Measurements from ENCODE around the gene MACROD2.
"Not testable (repeated sequence)": the region's sequence is repeated elsewhere in the genome, so short reads cannot be mapped to it uniquely, and the experiment has no call there.

MACROD2 gene

DNA sequence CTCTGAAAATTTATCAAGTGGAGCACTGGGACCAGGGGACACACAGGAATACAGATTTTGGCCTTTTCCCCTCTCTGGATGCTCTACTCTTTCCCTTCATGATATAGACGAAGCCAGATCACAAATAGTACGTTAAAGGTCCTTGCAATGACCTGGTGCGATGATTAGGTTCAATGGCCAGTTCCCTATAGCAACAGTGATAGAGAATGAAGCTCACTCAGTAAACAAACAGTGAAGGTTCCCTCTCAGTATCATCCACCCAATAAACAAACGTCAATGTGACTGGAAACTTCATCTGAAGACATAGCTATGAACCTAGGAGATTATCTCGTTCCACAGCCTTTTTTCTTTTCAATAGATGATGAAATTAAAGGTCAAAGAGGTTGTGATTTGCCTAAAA, 1981.7 kb downstream of the MACROD2 start:
- no peak for DNase-seq

DNA sequence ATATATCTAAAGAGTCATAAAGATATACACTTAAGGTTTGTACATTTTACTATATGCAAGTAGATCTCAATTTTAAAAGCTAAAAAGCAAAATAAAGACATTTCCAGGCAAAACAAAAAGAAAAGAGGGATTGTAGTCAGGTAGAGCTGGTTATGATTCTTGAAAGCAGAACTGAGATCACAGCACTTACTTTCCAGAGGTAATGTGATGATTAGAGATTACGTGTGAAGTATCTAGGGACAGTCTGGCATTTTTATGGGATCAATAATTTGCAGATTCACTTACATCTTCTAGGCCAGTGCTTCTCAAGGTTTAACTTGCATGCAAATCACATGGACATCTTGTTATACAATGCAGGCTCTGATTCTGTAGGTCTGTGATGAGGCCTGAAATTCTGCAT, 1982.4 kb downstream of the MACROD2 start:
- no peak for DNase-seq

DNA sequence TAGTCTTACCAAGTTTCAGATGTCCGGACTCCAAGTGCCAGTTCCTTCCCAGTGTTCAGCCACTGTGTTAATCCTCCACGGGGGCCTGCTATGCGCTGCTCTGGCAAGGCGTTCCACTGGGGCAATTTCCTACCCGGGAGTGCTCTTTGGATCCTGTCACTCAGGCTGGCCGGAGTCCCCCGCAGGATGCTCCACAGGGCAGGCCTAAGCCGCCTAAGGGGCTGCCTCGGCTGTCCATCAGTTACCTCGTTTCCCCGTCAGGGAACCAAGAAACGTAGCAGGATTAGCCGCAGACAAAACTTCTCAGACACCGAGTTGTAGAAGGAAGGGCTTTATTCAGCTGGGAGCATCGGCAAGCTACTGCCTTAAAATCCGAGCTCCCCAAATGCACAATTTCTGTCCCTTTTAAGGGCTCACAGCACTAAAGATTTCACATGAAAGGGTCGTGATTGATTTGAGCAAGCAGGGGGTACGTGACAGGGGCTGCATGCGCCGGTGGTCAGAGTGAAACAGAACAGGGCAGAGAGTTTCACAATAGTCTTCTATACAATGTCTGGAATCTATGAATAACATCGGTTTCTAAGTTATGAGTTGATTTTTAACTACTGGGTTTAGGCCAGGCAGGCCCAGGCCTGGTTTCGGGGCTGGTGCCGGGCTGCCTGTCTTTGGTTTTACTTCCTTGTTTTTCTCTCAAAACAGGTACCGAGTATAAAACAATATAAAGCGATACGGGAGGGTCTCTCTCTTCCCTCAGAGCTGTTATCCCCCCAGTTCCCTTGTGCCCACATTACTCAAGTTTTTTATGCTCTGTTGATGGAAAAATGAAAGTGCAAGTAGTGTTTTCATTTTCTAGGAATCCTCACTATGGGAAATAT, 1990.4 kb downstream of the MACROD2 start:
- not testable (repeated sequence) for DNase-seq

DNA sequence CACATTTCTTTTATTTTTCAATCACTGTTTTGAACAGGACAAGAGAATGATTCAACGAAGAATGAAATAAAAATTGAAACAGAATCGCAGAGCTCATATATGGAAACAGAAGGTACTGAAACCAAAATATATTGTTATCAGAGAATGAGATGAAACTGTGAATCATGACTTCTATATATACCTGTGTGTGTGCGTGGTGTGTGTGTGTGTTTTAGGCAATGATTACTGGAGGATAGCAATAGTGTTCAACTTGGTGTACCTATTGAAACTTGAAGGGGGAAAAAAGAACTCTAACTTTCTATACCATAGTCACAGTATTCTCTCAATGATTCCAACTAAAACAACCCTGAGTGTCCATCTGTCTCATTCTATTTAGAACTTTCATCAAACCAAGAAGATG, 1991.4 kb downstream of the MACROD2 start:
- DNase-seq, result no peak

DNA sequence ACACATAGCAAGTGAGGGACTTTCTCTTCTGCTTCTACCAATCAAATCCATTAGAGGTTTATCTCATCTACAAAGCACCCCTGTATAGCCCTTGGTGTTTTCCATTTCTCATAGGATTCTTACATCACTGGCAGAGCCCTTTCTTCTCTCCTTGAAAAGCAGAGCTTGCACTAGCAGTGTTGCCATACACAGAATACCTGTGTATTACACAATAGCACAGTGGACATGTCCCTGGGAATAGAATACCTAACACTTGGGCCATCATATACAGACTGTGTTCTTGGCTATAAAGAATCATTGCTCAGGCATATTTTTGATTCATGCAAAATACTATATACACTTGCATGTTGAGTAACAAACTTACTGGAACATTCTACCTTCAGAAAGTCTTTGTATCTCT, 1996.0 kb downstream of the MACROD2 start:
- no peak for DNase-seq

DNA sequence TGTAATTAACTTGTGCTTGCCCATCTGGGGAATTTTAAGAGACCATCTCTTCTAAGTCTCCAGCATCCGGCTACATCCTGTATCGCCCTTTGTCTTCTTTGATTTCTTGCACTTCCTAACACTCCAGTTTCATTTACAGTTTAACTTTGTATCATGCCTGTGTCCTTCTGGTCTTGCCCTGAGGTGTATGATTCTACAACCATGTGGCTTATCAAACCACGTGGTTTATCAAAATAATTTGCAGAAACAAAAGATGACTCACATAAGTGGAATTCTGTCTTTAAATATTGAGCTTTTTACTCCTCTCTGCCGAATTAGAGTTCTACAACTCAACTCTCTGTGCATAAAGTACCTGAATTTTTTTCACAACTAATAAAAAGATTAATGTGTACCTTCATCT, 1997.2 kb downstream of the MACROD2 start:
- DNase-seq, result no peak

DNA sequence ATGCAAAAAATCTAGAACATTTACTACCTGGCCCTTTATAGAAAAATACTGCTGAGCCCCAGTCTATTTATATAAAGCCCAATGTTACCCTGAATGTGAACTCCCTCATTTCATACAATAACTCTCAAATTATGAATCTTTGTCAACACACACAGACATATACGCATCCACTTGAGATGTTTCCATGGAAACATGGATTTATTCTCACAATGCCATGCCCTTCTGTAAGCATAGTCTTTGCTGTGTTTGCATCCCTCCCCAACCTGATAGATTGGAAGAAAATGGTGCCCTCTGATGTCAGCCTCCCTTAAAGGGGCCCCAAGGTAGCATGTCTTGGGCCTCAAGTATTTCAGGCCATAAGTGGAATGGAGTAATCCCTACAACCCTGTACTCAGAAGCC, 2004.8 kb downstream of the MACROD2 start:
- no peak for DNase-seq

DNA sequence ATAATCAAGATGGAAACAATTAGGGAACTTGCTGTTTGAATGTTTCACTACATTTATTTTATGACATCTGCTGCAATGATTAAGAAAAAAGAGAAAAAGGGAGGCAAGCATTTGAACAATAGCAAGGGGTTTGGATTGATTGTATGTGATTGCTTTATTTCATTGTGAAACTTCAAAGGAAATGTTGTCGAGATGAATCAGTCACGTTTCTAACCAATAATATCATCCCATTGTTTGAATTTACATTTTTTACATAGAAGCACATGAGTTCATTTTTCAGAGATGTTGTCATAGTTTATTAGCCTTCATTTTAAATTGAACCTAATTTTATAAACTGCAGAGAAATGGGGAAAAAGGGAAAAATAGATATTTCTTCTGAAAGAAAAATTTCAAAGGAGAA, 2006.0 kb downstream of the MACROD2 start:
- DNase-seq, result peak; percentile 25

DNA sequence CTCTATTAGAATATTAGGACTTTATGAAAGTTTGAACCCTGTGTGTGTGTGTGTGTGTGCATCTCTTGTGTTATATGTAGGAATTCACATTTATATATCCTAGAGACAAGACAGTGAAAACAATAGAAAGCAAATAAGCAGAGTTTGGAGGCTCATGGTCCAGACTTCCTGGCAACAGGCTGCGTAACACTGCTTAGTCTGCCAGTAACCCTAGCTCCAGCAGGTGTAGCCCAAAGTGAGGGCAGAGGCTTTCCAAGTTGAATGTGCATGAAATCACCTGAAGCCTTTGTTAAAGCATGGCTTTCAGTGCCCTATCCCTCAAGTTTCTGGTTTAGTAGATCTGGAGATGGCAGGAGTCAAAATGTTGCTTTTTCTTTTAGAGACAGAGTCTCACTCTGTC, 2008.0 kb downstream of the MACROD2 start:
- no peak for DNase-seq

DNA sequence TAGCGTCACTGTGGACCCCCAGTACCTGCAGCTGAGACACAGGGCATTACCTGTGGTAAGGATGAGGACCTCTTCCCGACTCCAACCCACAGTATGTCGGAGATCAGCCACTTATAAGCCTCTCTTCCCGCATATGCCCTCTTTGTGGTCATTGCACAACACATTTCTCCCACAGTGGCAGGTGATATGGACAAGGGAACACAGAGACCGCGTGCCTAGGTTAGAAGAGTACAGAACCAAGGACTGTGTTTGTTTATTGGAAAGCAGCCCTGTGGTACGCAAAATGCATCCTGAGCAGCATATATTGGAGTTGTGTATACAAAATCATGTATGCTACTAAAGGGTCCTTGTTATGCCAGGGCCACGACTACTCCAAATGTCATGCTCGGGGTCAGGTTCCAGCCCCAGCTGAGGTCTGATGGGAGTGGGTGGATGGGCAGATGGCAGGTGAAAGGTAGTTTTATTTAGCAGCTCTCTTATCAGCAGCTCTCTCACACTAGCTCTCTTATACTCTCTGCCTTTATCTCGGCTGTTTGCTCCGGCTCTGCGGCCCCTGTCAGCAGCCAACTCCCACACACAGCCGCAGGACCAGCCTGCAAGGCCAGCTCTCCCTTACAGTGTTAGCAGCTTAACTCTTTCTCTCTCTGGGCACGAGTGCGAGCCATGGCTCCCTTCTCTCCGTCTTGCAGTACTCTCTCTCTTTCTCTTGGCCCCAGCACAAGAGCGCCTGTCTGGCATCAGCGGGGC, 2009.0 kb downstream of the MACROD2 start:
- DNase-seq, result no peak

DNA sequence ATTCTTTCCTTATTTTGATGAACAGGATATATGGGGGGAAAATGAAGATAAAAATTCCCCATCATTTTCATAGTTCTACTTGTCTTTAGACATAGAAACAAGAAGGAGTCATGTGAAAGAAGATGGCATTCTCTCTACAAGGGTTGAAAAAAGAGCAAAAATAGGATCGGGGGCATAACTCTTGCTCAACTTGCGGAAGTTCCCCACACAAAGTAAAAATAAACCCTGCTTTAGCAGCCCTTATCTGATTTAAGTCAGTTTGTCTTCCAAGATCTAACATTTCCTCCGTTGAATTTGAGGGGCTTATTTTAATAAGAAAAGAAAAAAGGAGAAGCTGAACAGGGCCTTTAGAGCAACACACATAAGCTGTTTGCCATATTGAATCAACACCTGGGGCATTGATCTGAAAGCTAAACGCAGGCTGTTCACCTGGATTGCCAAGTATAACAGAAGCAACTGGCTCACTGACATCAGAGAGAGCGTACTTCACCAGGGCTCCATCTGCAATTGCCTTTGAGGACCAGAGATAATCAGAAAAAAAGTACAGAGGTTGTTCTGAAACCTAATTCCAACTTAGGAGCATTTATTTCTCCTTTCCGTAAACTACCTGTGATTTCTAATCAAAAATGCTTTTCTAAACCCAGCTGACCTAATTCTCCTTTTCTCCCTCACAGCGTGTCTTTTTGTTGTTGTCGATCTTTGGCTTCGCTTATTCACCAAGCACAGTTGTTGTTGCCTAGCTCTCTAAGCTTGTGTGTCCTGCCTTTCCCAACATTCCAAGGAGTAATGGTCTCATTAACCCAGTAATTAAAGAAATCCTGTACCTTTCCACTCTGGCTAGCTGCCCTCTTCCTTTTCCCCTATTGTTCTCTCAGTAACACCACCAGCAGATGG, 2010.0 kb downstream of the MACROD2 start:
- no peak for DNase-seq

DNA sequence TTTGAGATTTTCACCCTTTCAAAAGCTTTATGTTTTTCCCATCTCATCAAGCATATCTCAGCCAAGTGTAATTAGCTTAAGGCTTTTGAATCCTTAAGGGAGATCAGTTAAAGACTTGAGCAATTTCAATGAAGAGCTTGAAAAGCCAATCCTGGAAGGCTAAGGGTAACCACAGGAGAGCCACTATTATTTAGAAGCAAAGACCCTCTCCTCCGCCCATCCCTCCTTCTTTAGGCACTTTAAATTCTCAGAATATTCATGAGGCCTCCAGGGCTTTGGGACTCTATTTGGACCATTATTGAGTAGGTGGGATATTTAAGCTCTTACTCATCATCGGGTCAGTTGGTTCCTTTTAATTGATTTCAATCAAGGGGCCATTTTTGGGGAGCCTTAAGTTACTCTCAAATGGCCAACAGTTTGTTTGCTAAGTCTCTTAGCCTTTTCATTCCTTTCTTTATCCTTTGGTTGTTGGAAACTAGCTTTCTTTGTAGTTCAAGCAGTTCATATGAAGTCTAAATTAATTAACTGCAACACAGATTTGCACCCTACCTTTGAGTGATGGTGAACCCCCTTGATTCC, 2010.7 kb downstream of the MACROD2 start:
- no peak for DNase-seq

DNA sequence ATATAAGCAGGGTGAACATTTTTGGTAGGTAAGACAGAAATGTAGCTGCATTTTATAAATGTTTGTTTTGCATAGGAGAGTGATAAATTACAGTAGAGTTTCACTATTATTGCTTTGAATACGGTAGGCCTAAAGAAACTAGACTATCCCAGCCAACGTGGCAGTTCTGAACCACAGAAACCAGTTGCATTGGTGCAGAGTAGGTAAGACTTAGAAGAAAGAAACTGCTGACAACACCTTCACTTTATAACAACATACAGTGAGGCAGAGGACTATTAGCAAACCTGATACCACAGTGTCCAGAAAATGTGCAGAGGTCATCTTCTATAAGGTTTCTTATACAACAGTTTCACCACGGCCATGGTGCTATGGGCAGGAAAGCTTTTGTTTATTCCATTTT, 2011.8 kb downstream of the MACROD2 start:
- DNase-seq, result no peak

DNA sequence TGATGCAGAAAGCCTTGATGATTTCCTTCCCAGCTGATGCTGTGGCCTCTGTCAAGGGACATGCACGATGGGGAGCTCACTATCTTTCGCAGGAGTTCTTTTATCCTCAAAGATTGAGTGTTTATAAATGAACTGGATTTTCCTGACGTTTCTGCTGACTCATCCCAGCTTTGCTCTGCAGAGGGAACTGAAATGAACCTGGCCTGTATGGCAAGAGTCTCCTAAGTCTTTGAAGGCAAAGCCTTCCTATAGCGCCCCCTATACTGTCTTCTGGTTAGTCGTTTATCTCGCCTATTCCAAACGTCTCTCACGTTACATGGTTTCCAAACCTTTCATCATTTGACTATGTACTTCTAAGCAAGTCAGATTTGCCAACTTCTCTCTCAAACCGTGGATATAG, 2012.6 kb downstream of the MACROD2 start:
- DNase-seq, result no peak

DNA sequence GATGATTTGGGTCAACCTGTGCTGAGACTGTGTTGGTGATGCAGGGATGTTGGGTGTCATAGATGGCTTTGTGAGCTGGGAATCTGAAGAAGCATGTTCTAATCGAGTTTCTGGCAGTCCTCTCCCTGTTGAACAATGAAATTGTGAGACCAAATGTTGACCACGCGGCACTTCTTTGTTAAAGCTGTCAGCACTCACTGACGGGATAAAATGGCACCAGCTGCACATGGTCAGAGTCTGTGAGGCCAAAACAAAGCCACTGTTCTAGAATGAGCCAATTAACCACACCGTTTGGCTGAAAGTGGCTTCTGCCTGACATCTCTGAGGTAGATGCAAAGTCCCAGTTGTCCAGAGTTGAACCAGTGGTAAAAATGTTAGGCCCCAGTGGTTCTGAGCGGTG, 2015.7 kb downstream of the MACROD2 start:
- no peak for DNase-seq

DNA sequence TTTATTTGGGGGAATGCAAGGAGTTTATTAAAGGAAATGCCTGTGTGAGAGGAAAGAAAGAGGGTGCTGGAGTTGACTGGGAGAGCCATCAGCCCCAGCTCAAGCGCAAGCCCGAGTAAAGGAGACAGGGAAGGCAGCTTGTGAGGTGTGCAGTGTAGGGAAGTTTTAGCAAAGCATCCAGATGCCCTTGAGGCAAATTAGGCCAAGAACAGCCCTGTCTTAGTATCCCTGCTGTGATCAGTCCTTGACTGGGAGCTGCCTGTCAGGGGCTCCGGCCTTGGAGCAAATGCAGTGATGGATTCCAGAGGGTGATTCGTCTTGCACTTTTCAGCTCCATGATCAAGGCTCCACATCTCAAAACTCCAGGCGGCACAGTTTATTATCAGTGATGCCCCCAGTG, 2016.2 kb downstream of the MACROD2 start:
- DNase-seq, result no peak

DNA sequence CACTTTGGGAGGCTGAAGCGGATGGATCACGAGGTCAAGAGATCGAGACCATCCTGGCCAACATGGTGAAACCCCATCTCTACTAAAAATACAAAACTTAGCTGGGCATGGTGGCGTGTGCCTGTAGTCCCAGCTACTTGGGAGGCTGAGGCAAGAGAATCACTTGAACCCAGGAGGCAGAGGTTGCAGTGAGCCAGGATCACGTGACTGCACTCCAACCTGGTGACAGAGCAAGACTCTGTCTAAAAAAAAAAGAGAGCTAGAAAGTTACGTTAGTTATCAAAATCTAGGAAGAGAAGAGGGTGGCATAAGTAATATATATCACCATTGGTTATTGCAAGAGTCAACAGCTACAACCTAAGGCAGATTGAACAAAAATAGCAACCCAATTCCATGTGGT, 2017.6 kb downstream of the MACROD2 start:
- DNase-seq, result not testable (repeated sequence)

DNA sequence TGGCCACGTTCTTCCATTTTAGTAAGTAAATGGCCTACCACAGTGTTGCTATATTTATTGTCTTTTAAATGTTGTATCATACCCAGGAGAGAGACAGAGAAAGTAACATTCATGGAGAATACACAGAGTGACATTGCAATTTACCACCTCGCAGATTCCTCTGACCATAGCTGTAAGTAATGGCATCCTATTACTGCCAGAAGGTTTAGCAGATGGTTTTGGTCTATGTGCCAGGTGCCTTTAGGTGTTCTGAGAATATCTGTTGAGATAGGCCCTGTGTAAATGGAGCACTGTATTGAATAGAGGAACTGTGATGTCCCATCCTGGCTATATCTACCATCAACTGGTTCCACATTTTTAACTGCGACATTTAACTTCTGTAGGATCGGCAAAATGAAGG, 2018.3 kb downstream of the MACROD2 start:
- no peak for DNase-seq

DNA sequence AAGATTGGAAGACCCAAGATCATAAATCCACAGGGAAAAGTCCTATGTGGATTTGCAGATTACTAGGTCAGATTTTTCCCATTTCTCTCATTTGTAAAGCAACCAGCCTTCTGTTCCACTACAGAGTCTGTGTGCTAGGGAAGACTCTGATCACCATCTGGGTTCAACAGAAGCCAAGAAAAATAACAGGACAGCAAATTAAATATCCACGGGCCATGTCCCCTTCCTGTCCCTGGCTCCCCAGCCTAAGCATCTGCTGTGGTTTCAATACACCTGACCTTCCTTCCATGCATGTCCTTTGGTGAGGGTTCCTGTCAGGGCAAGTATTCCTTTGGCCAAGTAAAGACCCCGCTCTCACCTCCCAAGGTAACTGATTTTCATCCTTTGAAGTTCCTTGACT, 2019.1 kb downstream of the MACROD2 start:
- DNase-seq, result no peak

DNA sequence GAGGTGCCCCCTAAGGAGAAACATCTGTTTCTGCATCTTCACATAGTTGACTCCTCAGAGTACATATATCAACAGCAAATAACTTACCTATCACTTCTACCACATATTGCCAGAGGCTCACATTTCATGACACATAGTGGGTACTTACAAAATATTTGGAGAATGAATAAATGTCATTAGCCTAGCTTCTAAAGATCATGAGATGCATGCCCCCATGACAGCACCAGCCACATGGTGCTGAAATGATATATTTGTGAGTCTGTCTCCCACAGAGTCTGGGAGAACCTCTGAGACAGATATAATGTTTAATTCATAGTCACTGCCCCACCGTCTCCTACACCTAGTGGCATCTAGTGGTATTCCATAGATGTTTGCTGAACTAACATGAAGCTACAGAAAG, 2022.3 kb downstream of the MACROD2 start:
- DNase-seq, result peak; percentile 46

DNA sequence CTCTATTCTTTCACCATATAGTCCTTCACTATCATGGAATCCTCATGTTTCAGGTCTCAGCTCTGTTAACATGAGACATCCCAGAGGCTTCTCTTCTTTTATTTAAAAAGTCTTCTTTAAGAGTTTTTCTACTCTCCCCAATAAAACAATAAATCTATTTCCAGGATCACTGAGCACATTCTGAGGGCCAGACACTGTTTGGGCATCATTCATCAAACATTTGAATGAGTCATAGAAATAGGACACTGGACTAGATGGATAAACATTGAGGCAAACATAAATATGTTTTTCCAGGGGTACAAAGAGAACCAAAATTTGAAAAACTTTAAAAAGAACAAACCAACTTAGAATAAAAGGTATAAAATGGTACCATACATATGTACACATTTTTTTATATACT, 2023.6 kb downstream of the MACROD2 start:
- peak; percentile 8 for DNase-seq

DNA sequence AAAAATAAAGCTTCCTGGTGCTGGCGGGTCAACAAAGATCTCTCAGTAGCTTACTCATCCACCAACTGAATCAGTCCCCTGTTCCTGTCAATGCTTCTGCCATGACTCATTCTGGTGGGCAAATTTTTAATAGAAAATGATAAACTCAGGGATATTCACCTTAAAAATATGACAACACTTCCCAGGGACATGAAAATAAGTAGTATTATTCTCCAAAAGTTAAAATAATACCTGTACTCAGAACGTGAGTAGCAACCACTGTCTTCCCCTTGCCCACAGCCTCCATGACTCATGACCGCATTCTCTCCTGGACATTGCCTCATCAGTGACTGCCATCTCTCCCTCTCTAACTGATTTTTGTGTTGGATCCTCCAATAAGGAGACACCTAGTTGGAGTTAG, 2025.7 kb downstream of the MACROD2 start:
- peak; percentile 54 for DNase-seq

DNA sequence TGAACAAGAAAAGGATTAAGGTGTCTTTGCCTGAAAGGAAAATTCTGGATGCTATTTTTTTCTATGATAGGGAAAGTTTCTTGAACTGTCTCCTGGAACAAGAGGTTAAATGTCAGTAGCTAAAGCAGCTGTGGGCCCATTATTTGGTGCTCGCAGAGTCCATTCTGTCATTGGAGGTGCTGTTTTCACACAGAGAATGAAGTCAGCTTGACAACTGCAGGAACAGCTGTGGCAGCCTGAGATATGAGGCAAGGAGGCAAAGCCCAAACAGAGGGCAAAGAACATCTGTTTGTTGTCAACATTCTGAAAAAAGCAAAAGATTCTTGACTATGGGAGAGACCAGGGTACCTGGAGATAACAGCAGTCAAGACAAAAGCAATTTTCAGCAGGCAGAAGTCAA, 2029.8 kb downstream of the MACROD2 start:
- no peak for DNase-seq
